ENCODE data around the gene GALM.

Gene GALM

DNA sequence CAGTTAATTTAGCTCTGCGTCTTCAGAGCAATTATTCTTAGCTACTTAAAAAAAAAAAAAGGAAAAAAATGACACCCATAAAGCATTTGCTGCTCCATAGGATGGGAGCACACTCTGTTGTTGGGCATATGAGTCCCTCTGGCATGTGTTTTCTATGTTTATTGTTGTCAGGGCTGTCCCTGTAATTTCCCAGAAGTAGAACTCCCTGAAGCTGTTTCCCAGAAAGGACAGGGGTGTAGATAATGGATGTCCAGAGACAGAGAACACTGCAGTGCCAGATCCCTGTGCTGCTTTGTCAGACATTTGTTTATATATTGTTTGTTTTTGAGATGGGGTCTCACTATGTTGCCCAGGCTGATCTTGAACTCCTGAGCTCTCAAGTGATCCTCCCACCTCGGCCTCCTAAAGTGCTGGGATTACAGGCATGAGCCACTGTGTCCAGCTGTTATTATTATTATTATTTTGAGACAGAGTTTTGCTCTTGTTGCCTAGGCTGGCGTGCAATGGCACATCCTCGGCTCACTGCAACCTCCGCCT lies 32.6 kb downstream of the GALM start:
- H3K9me3 ChIP-seq (ENCODE audit: insufficient read depth, low read length): no peaks in the 10 kb centered on the region

DNA sequence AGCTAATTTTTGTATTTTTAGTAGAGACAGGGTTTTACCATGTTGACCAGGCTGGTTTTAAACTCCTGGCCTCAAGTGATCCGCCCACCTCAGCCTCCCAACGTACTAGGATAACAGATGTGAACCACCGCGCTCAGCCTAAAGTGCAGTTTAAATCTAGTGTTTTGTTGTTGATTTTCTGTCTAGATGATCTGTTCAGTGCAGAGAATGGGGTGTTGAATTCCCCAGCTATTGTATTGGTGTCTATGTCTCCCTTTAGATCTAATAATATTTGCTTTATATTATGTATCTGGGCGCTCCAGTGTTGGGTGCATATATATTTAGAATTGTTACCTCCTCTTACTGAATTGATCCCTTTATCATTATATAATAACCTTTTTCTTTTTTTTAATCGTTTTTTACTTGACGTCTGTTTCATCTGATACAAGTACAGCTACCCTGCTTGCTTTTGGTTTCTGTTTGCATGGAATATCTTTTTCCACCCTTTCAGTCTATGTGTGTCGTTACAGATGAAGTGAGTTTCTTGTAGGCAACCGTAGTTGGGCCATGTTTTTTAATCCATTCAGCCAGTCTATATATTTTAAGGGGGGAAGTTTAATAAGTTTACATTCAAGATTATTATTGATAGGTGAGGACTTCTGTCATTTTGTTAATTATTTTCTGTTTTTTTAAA lies 34.3 kb downstream of the GALM start:
- Histone ChIP-seq H3K36me3 (ENCODE audit: low read length) (no peaks in the 10 kb centered on the region), H2AFZ (ENCODE audit: low read depth, low read length, severe bottlenecking) (no peak overlapping the region), H3K9ac (ENCODE audit: low read length) (no peak overlapping the region), H3K27me3 (ENCODE audit: low read length) (no peaks in the 10 kb centered on the region), H3K4me3 (ENCODE audit: insufficient read depth, low read length, poor library complexity, severe bottlenecking) (no peak overlapping the region), H3K4me2 (ENCODE audit: low read depth, low read length, poor library complexity, severe bottlenecking) (no peak overlapping the region), H3K79me2 (ENCODE audit: insufficient read depth, low read length) (no peaks in the 10 kb centered on the region), H3K27ac (ENCODE audit: low read depth, low read length) (no peak overlapping the region), H3K9me2 (replicated peaks; ENCODE audit: insufficient read depth, low read length) (no peaks in the 10 kb centered on the region), H4K20me1 (ENCODE audit: low read depth, low read length) (no peaks in the 10 kb centered on the region), H3F3A (ENCODE audit: insufficient read depth) (no peaks in the 10 kb centered on the region), H3K9me3 (ENCODE audit: insufficient read depth, low read length) (no peaks in the 10 kb centered on the region)
- TF ChIP-seq EZH2phosphoT487 (conservative IDR thresholded peaks at IDR 0.05; ENCODE audit: low read length): no peak
- TF ChIP-seq, protein P1, sequence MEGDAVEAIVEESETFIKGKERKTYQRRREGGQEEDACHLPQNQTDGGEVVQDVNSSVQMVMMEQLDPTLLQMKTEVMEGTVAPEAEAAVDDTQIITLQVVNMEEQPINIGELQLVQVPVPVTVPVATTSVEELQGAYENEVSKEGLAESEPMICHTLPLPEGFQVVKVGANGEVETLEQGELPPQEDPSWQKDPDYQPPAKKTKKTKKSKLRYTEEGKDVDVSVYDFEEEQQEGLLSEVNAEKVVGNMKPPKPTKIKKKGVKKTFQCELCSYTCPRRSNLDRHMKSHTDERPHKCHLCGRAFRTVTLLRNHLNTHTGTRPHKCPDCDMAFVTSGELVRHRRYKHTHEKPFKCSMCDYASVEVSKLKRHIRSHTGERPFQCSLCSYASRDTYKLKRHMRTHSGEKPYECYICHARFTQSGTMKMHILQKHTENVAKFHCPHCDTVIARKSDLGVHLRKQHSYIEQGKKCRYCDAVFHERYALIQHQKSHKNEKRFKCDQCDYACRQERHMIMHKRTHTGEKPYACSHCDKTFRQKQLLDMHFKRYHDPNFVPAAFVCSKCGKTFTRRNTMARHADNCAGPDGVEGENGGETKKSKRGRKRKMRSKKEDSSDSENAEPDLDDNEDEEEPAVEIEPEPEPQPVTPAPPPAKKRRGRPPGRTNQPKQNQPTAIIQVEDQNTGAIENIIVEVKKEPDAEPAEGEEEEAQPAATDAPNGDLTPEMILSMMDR (IDR thresholded peaks at IDR 0.05; ENCODE audit: insufficient read depth, low read length, poor library complexity, severe bottlenecking): no peak

More for the DNA sequence above, 32.6 kb downstream of the GALM start:
- Histone ChIP-seq H2AFZ (ENCODE audit: low read depth, low read length, severe bottlenecking) (no peak overlapping the region), H3K36me3 (ENCODE audit: low read length) (no peaks in the 10 kb centered on the region), H3K79me2 (ENCODE audit: insufficient read depth, low read length) (no peaks in the 10 kb centered on the region), H3K9ac (ENCODE audit: low read length) (no peak overlapping the region), H3F3A (ENCODE audit: insufficient read depth) (no peaks in the 10 kb centered on the region), H3K4me2 (ENCODE audit: low read depth, low read length, poor library complexity, severe bottlenecking) (no peak overlapping the region), H3K9me2 (replicated peaks; ENCODE audit: insufficient read depth, low read length) (no peaks in the 10 kb centered on the region), H3K27ac (ENCODE audit: low read depth, low read length) (no peak overlapping the region), H3K27me3 (ENCODE audit: low read length) (no peaks in the 10 kb centered on the region), H4K20me1 (ENCODE audit: low read depth, low read length) (no peaks in the 10 kb centered on the region), H3K4me3 (ENCODE audit: insufficient read depth, low read length, poor library complexity, severe bottlenecking) (no peak overlapping the region)
- TF ChIP-seq, protein P1 (IDR thresholded peaks at IDR 0.05; ENCODE audit: insufficient read depth, low read length, poor library complexity, severe bottlenecking): no peak
- TF ChIP-seq EZH2phosphoT487 (conservative IDR thresholded peaks at IDR 0.05; ENCODE audit: low read length): no peak

DNA sequence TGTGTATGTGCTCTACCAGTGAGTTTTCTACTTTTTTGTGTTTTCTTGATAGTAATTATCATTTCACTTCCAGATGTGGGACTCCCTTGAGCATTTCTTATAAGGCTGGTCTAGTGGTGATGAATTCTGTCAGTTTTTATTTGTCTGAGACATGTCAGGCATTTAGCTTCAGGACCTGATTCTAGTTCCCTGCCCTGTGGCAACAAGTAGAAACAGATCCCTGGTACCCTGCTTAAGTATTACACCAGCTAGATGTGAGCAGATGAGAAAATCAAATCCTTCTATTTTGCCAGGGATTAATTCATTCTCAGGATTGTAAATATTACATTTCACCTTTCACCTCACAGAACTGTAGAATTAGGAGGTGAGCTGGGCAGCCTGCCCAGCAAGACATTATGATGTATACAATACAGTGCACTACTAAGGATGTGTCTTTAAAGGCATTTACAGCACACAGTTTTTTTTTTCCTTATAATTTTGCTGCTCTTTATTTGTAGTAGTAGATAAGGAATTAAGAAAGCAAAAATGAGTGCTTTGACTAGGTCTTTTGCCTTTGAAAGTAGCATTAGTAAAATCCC lies 35.1 kb downstream of the GALM start:
- Histone ChIP-seq H3K27me3 (ENCODE audit: low read length) (no peaks in the 10 kb centered on the region), H3K9me3 (ENCODE audit: insufficient read depth, low read length) (no peaks in the 10 kb centered on the region), H4K20me1 (ENCODE audit: low read depth, low read length) (no peaks in the 10 kb centered on the region), H3K9ac (ENCODE audit: low read length) (no peak overlapping the region), H3K4me2 (ENCODE audit: low read depth, low read length, poor library complexity, severe bottlenecking) (no peak overlapping the region), H3K4me3 (ENCODE audit: insufficient read depth, low read length, poor library complexity, severe bottlenecking) (no peak overlapping the region), H2AFZ (ENCODE audit: low read depth, low read length, severe bottlenecking) (no peak overlapping the region), H3K79me2 (ENCODE audit: insufficient read depth, low read length) (no peaks in the 10 kb centered on the region), H3K9me2 (replicated peaks; ENCODE audit: insufficient read depth, low read length) (no peaks in the 10 kb centered on the region), H3K27ac (ENCODE audit: low read depth, low read length) (no peak overlapping the region), H3K36me3 (ENCODE audit: low read length) (no peaks in the 10 kb centered on the region), H3F3A (ENCODE audit: insufficient read depth) (no peaks in the 10 kb centered on the region)
- no peak for TF ChIP-seq EZH2phosphoT487 (conservative IDR thresholded peaks at IDR 0.05; ENCODE audit: low read length)
- TF ChIP-seq, protein P1 (IDR thresholded peaks at IDR 0.05; ENCODE audit: insufficient read depth, low read length, poor library complexity, severe bottlenecking): no peak

All from SU-DHL-6 (cell line).